HG03565 (cell line): Measurements from ENCODE around the gene ISG15.
"Not testable (repeated sequence)": the region's sequence is repeated elsewhere in the genome, so short reads cannot be mapped to it uniquely, and the experiment has no call there.

Experiments
- ATAC-seq: cut with Tn5 transposase; IDR thresholded peaks from one replicate; pipeline ENCODE4 v1.9.1; 2021; ENCODE audit warnings: mild to moderate bottlenecking, moderate library complexity; ENCODE audit not compliant: unreplicated experiment

The ISG15 gene

DNA sequence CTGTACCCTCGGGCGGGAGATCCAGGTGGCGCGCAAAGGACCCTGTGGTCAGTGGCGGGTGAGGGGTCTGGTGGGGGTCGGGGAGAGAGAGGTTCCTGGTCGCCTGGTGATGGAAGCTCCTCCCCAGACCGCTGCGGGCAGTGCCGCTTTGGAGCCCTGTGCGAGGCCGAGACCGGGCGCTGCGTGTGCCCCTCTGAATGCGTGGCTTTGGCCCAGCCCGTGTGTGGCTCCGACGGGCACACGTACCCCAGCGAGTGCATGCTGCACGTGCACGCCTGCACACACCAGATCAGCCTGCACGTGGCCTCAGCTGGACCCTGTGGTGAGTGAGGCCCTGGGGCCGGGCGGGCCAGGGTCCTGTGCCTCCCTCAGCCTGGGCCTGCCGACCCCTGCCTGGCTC lies 30.1 kb downstream of the ISG15 start:
- ATAC-seq, result no peak

DNA sequence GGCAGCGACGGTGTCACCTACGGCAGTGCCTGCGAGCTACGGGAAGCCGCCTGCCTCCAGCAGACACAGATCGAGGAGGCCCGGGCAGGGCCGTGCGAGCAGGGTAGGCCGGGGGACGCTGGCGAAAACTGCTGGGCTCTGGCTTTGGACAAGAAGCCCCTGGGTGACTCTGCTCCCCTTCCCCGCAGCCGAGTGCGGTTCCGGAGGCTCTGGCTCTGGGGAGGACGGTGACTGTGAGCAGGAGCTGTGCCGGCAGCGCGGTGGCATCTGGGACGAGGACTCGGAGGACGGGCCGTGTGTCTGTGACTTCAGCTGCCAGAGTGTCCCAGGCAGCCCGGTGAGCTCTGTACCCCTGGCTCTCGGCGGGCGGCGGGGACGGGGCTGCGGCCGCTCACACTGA lies 30.6 kb downstream of the ISG15 start:
- no peak for ATAC-seq

DNA sequence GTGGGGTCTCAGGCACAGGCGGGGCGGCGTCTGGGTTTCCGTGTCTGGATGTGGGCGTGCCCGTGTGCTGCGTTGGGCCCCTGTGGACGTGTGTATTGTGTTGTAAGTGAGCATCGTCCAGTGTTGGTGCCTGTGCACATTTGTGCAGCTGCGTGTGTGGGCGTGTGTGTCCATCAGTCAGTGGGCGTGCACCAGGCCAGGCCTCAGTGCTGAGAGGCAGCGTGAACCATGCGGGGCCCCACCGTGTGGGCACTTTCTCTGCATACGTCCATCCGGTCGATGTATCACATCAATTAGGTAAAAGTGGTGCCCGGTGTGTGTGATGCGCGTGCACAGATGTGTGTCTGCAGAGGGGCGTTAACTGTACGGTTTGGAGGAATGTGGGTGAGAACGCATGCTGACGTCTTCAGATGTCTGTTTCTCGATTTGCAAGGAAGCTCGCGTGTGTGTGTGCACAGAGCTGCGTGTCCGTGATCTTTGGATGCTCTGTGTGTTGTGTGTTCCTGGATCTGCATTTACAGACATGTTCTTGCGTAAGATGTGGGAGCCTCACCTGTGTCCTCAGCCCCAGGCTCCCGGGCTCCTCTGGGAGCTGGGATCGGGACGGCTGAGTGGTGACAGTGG lies 31.3 kb downstream of the ISG15 start:
- ATAC-seq, result no peak

DNA sequence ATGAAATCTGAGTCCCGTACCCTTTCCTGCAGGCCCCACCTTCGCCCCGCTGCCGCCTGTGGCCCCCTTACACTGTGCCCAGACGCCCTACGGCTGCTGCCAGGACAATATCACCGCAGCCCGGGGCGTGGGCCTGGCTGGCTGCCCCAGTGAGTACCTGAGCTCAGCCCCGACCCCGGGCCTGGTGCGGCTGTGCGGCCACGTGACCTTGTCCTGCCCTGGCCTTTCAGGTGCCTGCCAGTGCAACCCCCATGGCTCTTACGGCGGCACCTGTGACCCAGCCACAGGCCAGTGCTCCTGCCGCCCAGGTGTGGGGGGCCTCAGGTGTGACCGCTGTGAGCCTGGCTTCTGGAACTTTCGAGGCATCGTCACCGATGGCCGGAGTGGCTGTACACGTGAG lies 31.8 kb downstream of the ISG15 start:
- no peak for ATAC-seq

DNA sequence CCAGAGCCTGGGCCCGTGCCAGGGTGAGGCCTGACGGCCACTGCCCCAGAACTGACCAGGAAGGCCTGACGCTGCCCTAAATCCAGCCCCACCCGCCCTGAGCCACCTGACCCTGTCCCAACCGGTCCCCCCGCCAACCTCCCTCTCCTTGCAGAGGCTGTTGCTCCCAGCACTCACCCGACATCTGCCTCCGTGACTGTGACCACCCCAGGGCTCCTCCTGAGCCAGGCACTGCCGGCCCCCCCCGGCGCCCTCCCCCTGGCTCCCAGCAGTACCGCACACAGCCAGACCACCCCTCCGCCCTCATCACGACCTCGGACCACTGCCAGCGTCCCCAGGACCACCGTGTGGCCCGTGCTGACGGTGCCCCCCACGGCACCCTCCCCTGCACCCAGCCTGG lies 32.9 kb downstream of the ISG15 start:
- no peak for ATAC-seq

DNA sequence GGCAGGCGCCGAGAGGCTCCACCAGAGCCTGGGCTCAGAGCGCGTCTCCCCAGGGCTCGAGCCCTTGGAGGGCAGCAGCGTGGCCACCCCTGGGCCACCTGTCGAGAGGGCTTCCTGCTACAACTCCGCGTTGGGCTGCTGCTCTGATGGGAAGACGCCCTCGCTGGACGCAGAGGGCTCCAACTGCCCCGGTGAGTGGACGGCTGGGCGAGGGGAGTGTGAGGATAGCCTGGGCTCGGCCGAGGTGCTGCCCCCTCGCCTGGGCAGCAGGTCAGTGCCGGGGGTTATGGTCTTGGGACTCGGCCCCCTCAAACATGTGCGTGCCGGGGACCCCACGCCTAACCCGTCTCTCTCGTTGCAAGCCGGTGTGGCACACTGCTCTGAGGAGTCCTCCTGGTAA lies 33.5 kb downstream of the ISG15 start:
- ATAC-seq, result no peak

DNA sequence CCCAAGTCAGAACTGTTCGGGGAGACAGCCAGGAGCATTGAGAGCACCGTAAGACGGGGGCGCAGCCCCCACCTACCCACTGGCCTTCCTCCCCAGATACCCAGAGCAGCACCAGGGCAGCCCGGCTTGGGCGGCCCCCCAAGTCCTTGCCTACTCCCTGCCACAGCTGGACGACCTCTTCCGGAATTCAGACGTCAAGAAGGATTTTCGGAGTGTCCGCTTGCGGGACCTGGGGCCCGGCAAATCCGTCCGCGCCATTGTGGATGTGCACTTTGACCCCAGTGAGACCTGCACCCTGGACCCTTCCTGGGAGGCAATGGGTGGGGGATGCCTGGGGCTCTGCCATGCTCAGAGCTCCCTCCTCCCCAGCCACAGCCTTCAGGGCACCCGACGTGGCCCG lies 34.1 kb downstream of the ISG15 start:
- ATAC-seq, result no peak

DNA sequence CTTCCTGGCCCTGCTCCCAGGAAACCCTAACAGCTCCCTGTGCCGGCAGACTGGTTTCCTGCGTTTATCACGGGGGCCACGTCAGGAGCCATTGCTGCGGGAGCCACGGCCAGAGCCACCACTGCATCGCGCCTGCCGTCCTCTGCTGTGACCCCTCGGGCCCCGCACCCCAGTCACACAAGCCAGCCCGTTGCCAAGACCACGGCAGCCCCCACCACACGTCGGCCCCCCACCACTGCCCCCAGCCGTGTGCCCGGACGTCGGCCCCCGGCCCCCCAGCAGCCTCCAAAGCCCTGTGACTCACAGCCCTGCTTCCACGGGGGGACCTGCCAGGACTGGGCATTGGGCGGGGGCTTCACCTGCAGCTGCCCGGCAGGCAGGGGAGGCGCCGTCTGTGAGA lies 34.7 kb downstream of the ISG15 start:
- ATAC-seq, result no peak

DNA sequence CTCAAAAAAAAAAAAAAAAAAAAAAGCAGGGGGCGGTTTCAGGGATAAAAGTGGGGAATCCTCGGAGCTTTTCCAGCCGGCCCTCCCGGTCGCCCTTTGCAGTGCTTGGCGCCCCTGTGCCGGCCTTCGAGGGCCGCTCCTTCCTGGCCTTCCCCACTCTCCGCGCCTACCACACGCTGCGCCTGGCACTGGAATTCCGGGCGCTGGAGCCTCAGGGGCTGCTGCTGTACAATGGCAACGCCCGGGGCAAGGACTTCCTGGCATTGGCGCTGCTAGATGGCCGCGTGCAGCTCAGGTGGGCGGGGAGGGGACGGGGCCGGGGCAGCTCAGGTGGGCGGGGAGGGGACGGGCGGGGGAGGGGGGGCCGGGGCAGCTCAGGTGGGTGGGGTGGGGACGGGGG lies 35.5 kb downstream of the ISG15 start:
- no peak for ATAC-seq

DNA sequence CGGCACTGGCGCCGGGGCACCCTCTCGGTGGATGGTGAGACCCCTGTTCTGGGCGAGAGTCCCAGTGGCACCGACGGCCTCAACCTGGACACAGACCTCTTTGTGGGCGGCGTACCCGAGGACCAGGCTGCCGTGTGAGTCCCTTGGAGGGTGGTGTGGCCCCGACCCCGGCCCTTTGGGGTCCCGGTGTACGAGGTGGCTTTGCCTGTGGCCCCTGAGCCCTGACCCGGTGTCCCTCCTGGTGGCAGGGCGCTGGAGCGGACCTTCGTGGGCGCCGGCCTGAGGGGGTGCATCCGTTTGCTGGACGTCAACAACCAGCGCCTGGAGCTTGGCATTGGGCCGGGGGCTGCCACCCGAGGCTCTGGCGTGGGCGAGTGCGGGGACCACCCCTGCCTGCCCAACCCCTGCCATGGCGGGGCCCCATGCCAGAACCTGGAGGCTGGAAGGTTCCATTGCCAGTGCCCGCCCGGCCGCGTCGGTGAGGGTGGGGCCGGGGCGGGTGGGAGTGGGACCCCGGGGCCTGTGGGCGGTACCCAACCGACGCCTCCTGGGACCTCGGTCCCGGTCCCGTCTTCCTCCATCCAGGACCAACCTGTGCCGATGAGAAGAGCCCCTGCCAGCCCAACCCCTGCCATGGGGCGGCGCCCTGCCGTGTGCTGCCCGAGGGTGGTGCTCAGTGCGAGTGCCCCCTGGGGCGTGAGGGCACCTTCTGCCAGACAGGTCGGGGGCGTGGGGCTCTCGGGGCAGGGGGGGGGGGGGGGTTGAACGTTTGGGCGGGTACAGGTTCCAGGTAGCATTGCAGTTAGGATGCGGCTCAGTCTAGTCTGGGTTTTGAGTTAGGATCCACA lies 36.2 kb downstream of the ISG15 start:
- ATAC-seq, result no peak

DNA sequence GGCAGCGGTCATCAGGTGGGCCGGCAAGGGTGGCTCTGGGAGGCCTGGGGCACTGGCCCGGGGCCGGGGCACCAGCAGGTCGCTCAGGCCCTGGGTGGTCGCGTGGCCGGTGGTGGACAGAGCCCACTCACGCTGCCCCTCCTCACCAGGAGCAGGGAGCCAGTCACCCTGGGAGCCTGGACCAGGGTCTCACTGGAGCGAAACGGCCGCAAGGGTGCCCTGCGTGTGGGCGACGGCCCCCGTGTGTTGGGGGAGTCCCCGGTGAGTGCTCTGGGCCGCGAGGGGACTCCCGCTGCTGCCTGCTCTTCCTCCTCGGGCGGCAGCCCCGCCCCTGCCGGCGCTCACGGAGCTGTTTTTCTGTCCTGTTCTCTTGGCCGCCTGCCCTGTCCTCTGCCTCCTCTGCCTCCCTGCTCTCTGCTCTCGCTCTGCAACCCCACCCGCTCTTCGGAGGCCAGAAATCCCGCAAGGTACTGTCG lies 37.3 kb downstream of the ISG15 start:
- ATAC-seq, result no peak

DNA sequence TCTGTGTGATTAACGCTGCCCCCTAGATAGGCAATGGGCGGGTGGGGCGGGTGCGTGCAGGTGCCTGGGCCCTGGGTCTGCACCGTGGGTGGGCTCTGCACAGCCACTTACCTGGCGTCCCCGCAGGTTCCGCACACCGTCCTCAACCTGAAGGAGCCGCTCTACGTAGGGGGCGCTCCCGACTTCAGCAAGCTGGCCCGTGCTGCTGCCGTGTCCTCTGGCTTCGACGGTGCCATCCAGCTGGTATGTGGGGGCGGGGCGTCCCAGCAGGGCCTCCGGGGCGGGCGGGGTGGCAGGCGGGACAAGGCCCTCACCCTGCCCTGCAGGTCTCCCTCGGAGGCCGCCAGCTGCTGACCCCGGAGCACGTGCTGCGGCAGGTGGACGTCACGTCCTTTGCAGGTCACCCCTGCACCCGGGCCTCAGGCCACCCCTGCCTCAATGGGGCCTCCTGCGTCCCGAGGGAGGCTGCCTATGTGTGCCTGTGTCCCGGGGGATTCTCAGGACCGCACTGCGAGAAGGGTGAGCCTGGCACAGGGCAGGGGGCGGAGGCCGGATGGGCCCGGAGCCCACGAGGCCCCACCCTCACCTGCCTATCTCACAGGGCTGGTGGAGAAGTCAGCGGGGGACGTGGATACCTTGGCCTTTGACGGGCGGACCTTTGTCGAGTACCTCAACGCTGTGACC lies 38.0 kb downstream of the ISG15 start:
- ATAC-seq, result no peak

DNA sequence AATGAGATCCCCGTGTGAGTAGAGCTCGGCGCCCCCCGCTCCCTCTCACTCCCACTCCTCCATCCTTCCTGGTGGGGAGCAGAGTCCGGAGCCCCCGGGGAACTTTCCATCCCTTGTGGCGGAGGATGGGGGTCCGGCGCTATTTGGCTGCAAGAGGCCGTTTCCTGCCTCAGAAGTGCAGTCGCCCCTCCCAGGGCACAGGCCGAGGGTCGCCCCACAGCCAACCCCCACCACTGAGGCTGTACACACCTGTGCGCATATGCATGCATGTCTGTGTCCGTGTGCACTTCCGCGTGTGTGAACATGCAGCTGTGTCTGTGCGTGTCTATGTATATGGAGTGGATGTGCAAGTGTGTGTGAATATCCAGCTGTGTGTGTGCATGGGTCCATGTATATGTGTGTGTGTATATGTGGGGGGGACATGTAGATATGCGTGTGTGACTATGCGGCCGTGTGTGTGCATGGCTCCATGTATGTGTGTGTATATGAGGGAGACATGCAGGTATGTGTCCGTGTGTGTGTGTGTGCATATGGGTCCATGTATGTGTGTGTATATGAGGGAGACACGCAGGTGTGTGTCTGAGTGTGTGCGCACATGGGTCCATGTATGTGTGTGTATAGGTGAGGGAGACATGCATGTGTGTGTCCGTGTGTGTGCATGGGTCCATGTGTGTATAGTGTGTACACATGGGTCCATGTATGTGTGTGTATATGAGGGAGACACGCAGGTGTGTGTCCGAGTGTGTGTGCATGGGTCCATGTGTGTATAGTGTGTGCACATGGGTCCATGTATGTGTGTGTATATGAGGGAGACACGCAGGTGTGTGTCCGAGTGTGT lies 38.9 kb downstream of the ISG15 start:
- ATAC-seq, result no peak

DNA sequence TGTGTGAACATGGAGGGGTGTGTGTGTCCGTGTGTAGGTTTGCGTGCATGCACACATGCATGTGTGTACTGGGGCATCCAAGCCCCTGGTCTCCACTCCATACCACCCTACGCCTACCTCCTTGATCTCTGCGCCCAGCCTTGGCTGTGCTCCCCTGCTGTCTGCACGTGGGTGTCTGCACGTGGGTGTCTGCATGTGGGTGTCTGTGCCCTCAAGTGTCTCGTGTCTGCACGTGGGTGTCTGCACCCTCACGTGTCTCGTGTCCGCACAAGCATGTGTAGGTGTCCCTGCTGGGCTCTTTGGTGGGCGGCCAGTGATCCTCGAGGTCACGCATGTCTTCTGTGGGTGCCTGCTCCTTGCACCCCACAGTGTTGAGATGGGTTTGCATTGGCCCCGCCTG lies 39.7 kb downstream of the ISG15 start:
- ATAC-seq, result no peak

DNA sequence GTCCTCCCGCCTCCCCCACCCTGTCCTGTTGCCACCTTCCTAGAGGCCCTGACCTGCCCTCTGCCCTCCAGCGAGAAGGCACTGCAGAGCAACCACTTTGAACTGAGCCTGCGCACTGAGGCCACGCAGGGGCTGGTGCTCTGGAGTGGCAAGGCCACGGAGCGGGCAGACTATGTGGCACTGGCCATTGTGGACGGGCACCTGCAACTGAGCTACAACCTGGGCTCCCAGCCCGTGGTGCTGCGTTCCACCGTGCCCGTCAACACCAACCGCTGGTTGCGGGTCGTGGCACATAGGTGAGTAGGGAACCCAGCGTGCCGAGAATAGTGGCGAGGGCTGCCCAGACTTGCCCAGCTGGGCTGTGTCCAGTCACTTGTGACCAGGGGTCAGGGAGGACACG lies 40.4 kb downstream of the ISG15 start:
- no peak for ATAC-seq

DNA sequence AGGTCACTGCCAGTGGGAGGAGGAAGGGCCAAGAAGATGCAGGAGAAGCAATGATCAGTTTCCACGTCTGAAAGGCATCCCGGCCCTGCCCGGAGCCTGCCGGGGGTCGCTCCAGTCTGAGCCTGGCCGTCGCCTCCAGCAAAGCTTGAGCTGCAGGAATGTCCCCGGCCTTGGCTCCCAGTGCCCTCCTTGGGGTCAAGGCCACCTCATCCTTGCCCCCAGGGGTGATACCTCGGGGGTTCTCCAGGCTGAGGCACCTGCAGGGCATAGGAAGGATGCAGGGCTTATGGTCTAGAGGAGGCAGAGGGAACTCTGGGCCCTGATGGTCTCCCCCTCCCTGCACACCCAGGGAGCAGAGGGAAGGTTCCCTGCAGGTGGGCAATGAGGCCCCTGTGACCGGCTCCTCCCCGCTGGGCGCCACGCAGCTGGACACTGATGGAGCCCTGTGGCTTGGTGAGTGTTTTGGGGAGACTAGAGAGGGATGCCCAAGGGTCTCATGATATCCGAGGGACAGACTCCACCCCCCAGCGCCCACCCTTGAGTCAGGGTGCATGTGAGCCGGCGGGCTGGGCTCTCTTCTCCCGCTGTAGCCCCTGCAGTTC lies 40.9 kb downstream of the ISG15 start:
- no peak for ATAC-seq

DNA sequence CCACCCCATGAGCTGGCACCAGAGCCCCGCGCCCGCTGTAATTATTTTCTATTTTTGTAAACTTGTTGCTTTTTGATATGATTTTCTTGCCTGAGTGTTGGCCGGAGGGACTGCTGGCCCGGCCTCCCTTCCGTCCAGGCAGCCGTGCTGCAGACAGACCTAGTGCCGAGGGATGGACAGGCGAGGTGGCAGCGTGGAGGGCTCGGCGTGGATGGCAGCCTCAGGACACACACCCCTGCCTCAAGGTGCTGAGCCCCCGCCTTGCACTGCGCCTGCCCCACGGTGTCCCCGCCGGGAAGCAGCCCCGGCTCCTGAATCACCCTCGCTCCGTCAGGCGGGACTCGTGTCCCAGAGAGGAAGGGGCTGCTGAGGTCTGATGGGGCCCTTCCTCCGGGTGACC lies 41.7 kb downstream of the ISG15 start:
- no peak for ATAC-seq

DNA sequence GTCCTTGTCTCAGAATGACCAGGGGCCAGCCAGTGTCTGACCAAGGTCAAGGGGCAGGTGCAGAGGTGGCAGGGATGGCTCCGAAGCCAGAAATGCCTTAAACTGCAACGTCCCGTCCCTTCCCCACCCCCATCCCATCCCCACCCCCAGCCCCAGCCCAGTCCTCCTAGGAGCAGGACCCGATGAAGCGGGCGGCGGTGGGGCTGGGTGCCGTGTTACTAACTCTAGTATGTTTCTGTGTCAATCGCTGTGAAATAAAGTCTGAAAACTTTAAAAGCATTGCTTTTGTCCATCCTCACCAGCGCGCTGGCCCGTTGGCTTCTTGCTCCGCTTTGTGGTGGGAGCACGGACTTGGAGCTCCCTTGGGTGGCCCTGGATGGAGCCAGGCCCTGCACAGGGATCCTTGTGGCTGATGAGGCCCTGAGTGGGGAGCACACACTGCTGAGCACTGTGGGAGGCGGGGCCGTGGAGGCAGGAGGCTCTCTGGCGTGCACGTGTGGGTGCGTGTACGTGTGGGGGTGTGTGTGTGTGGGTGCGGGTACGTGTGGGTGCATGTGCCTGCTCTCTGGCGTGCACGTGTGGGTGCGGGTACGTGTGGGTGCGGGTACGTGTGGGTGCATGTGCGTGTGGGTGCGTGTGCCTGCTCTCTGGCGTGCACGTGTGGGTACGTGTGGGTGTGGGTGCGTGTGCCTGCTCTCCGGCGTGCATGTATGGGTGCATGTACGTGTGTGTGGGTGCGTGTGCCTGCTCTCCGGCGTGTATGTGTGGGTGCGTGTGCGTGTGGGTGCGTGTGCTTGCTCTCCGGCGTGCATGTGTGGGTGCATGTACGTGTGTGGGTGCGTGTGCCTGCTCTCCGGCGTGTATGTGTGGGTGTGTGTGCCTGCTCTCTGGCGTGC lies 42.8 kb downstream of the ISG15 start:
- no peak for ATAC-seq

DNA sequence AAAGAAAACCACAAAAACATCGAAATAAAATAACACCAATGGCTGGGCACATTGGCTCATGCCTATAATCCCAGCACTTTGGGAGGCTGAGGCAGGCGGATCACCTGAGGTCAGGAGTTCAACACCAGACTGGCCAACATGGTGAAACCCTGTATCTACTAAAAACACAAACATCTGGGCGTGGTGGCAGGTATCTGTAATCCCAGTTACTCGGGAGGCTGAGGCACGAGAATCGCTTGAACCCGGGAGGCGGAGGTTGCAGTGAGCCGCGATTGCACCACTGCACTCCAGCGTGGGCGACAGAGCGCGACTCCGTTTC lies 44.4 kb downstream of the ISG15 start:
- not testable (repeated sequence) for ATAC-seq
